Testis (tissue), 3 donors: Measurements from ENCODE around the gene CERK. TPM values are rescaled to one million over a fixed set of nuclear protein-coding genes. Genes with fewer than 3 reads are reported as not detected.
A peak's percentile ranks its signal among the peaks of the same experiment; 100 is the strongest.

Source experiments
- DNase-seq: peaks from one replicate; pipeline ENCODE4 v3.0.0-alpha.2; 2019
- H3K27ac ChIP-seq, 2 donors: fragments of 200-600 bp; sonication (generic); one replicate each; pipeline ENCODE4 v1.5.1; 2019
- H3K27me3 ChIP-seq: fragments of 200-600 bp; sonication (generic); one replicate; pipeline ENCODE4 v1.5.1; 2019
- H3K36me3 ChIP-seq: fragments of 200-600 bp; sonication (generic); one replicate; pipeline ENCODE4 v1.5.1; 2017; ENCODE audit warnings: low read depth; ENCODE audit errors: missing control alignments
- H3K4me1 ChIP-seq: fragments of 200-600 bp; sonication (generic); one replicate; pipeline ENCODE4 v1.5.1; 2019
- H3K4me3 ChIP-seq, 2 donors: fragments of 200-600 bp; sonication (generic); one replicate each; pipeline ENCODE4 v1.5.1; 2017 to 2019
- H3K9me3 ChIP-seq: fragments of 200-600 bp; sonication (generic); one replicate; pipeline ENCODE4 v1.5.1; 2017
- POLR2A ChIP-seq: fragments of 450-650 bp; IDR thresholded peaks from one replicate; pipeline ENCODE4 v1.6.1; 2017; ENCODE audit warnings: antibody characterized with exemption, mild to moderate bottlenecking, moderate library complexity
- WGBS, 2 donors: methylation state at CpG; one replicate each; pipeline ENCODE4 v1.1.5; 2018; 5-methylcytosine and 5-hydroxymethylcytosine counted together
- intact Hi-C: fragments of 100-400 bp; cut with DNase I; formaldehyde crosslinking; loops from one replicate; pipeline ENCODE4 v1.15.1; 2023; ENCODE audit warnings: low total_unique reads
- polyA plus RNA-seq: library from polyadenylated mRNA; stranded (reverse); fragments of 350-450 nt; fragmentation: Illumina TruSeq; extraction: RNeasy Lipid Tissue Mini Kit (QIAGEN cat#74804); gene quantifications from one replicate; pipeline ENCODE4 v1.2.3, GENCODE V29; 2014; ENCODE audit warnings: low read depth, low replicate concordance; ENCODE audit not compliant: insufficient read depth
- total RNA-seq, 2 donors: library from RNA; depleted of rRNA; stranded (reverse); fragments of >200 nt; gene quantifications; one replicate each; pipeline ENCODE4 v1.2.3, GENCODE V29; 2016
- TF ChIP-seq, protein P1 (sequence below), 3 experiments: fragments of 450-650 bp in 2 of 3; fragments of 200-600 bp in 1 of 3; sonication (generic) in 1 of 3; IDR thresholded peaks; one replicate each; pipeline ENCODE4 v1.5.1; 2016 to 2019; ENCODE audit warnings: antibody characterized with exemption in 3 of 3, mild to moderate bottlenecking in 2 of 3, moderate library complexity in 1 of 3

Gene CERK
- total and polyA plus RNA-seq, 3 donors from 2014 or later = 14.0 to 21.3 (median 17.0) TPM

DNA sequence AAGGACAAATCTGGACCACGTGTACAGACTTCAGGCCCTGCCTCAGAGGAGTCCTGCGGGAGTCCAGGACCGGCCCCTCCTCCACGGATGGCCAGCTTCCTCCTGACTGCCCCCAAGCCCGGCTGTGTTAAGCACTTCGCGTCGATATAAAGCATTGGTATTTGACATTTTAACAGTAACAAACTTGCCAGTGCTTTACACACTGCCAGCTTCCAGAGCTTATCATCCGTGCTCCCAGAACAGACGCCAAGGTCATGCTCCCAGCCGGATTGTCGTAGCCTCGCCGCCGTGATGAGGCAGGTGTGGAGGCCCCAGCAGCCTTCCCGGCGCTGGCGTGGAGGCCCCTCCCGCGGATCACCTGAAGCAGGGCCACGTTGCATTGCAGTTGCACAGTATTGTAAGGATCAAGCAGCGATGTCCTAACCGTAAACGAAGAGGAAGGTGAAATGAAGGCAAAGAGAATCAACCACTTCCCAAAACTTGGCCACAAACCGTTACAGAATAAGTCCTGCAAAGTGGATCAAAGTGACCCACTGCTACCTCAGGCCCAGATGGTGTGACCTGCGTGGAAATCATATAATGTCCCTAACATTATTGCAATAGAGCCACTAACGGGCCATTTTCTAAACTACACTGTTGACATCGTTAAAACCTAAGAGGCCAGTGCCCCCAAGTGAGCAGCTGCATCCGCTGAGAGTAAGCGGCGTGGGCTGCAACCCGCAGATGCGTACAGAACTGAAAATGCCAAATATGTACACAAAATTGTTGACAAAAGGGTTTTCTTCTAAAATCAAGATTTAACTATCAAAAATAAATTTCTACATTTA is 51.6 kb downstream of the CERK start:
- DNase-seq = peak; percentile 91
- TF ChIP-seq, protein P1, sequence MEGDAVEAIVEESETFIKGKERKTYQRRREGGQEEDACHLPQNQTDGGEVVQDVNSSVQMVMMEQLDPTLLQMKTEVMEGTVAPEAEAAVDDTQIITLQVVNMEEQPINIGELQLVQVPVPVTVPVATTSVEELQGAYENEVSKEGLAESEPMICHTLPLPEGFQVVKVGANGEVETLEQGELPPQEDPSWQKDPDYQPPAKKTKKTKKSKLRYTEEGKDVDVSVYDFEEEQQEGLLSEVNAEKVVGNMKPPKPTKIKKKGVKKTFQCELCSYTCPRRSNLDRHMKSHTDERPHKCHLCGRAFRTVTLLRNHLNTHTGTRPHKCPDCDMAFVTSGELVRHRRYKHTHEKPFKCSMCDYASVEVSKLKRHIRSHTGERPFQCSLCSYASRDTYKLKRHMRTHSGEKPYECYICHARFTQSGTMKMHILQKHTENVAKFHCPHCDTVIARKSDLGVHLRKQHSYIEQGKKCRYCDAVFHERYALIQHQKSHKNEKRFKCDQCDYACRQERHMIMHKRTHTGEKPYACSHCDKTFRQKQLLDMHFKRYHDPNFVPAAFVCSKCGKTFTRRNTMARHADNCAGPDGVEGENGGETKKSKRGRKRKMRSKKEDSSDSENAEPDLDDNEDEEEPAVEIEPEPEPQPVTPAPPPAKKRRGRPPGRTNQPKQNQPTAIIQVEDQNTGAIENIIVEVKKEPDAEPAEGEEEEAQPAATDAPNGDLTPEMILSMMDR (IDR thresholded peaks at IDR 0.05) = no peak
- TF ChIP-seq POLR2A = no peak
- H3K4me1 ChIP-seq = peaks cover 20% of the 10 kb centered on the region
- peak overlapping the region; percentile 72 to 74 for H3K27ac ChIP-seq
- H3K36me3 ChIP-seq = no peaks in the 10 kb centered on the region
- no peak overlapping the region for H3K4me3 ChIP-seq
- H3K9me3 ChIP-seq = no peaks in the 10 kb centered on the region
- intact Hi-C loops = no loop called here
- WGBS, 2 donors = 60 to 81% methylated on average over 28 to 33 of the region's 33 CpGs
- H3K27me3 ChIP-seq = no peaks in the 10 kb centered on the region

DNA sequence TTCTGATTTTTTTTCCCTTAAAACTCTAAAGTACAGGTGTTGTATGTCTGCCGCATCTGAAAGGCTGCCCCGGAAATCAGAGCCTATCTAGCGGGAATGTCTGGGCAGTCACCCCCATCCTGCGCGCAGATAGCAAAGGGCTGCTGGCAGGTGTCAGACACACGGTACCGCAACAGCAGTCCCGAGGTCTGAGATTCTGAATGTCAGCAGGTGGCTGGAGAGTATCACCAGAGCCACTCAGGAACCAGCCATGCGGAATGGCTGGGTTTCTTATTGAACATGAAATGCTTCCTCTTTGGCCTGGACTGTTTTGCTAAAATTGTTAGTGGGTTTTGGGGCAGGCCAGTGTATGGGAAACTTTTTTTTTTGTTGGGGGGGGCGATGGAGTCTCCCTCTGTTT is 53.3 kb downstream of the CERK start:
- Histone ChIP-seq H3K27me3 (no peaks in the 10 kb centered on the region), H3K9me3 (no peaks in the 10 kb centered on the region), H3K4me1 (peaks cover 20% of the 10 kb centered on the region), H3K4me3 (no peak overlapping the region), H3K27ac (peak overlapping the region; percentile 72 to 74), H3K36me3 (no peaks in the 10 kb centered on the region)
- no peak for DNase-seq
- WGBS, 2 donors = 73 to 93% methylated on average over 10 of the region's 10 CpGs
- intact Hi-C loops = no loop called here
- no peak for TF ChIP-seq POLR2A
- TF ChIP-seq, protein P1 (IDR thresholded peaks at IDR 0.05) = no peak

DNA sequence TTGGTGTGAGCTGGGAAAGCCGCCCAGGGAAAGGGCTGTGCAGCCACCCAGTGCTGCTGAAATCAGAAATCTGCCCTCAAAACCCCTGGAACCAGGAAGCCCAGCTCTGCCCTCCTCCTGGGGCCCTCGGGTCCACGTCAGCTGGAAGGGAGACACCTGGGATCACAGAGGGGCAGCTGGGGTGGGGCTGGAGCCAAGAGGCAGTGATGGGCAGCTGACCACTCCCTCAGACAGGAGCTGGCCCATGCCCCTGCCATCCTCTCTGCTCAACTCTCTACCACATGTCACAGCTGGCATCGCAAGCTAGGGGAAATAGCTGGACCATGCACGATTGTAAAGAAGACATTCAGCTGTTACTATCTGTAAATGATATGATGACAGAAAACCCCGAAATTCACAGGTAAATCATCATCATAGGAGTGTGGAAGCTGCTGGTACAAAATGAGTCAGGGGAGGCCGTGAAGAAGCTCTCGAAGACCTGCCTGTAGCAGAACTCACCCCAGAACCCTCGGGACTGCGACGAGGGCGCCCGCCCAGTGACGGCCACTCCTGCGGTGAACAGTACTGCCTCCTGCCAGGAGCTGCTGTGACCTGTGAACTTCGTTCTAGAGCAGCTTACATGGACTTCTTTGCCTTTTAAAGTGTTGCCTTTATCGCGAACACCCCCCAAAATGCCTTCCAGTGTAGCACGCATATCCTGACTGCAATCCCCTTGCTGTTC is 55.9 kb downstream of the CERK start:
- Histone ChIP-seq H3K27ac (no peak overlapping the region), H3K4me3 (no peak overlapping the region), H3K36me3 (no peaks in the 10 kb centered on the region), H3K27me3 (no peaks in the 10 kb centered on the region), H3K4me1 (peaks cover 20% of the 10 kb centered on the region), H3K9me3 (no peaks in the 10 kb centered on the region)
- TF ChIP-seq, protein P1 (IDR thresholded peaks at IDR 0.05) = no peak
- no peak for TF ChIP-seq POLR2A
- no peak for DNase-seq
- WGBS, 2 donors = 91 to 95% methylated on average over 16 to 19 of the region's 19 CpGs
- intact Hi-C loops = no loop called here

- 87% methylated on average over 7 of the region's 7 CpGs for WGBS, 2 donors
- no peak overlapping the region for H3K27ac ChIP-seq
Observed at GRCh38 chr22:46681010-46681409, 57.0 kb downstream of the CERK start.

More at GRCh38 chr22:46681010-46681409, 57.0 kb downstream of the CERK start:
- Histone ChIP-seq H3K27me3 (no peaks in the 10 kb centered on the region), H3K36me3 (no peaks in the 10 kb centered on the region), H3K4me1 (peaks cover 12% of the 10 kb centered on the region), H3K4me3 (no peak overlapping the region), H3K9me3 (no peaks in the 10 kb centered on the region)
- DNase-seq = no peak
- intact Hi-C loops = no loop called here
- no peak for TF ChIP-seq POLR2A
- TF ChIP-seq, protein P1 (IDR thresholded peaks at IDR 0.05) = peak in 1 of 3 experiments; percentile 15
